ENCODE data around the gene ELMO2.
A peak's percentile ranks its signal among the peaks of the same experiment; 100 is the strongest.

The ELMO2 gene

GRCh38 chr20:46350201-46350985, 56.0 kb downstream of the ELMO2 start:
- no peak for DNase-seq

- DNase-seq = no peak
These were observed 56.7 kb downstream of the ELMO2 start for GRCh38 chr20:46349742-46350056.

- peak; percentile 84 for DNase-seq
These were observed 57.2 kb downstream of the ELMO2 start for GRCh38 chr20:46349035-46349741.

- DNase-seq = peak; percentile 75
These were observed 58.3 kb downstream of the ELMO2 start for GRCh38 chr20:46347841-46348803.

GRCh38 chr20:46346770-46347169, 59.6 kb downstream of the ELMO2 start:
- DNase-seq = no peak

GRCh38 chr20:46344488-46345162, 61.8 kb downstream of the ELMO2 start:
- no peak for DNase-seq

- no peak for DNase-seq
These were observed 62.4 kb downstream of the ELMO2 start for GRCh38 chr20:46343975-46344357.

GRCh38 chr20:46343348-46343974, 63.0 kb downstream of the ELMO2 start:
- DNase-seq = no peak

- no peak for DNase-seq
These were observed 63.7 kb downstream of the ELMO2 start for GRCh38 chr20:46342451-46343347.

- no peak for DNase-seq
These were observed 64.4 kb downstream of the ELMO2 start for GRCh38 chr20:46342010-46342378.

- peak; percentile 42 for DNase-seq
These were observed 65.1 kb downstream of the ELMO2 start for GRCh38 chr20:46341074-46342009.

- no peak for DNase-seq
These were observed 67.4 kb downstream of the ELMO2 start for GRCh38 chr20:46339037-46339436.

- DNase-seq = no peak
These were observed 69.7 kb downstream of the ELMO2 start for GRCh38 chr20:46336735-46337134.

GRCh38 chr20:46334303-46334904, 72.0 kb downstream of the ELMO2 start:
- DNase-seq = no peak

GRCh38 chr20:46333161-46333991, 73.0 kb downstream of the ELMO2 start:
- DNase-seq = no peak

- DNase-seq = no peak
These were observed 73.8 kb downstream of the ELMO2 start for GRCh38 chr20:46332373-46333160.

GRCh38 chr20:46331611-46332361, 74.6 kb downstream of the ELMO2 start:
- DNase-seq = no peak
